ENCODE measurements around the gene DIP2B.

Gene DIP2B

DNA sequence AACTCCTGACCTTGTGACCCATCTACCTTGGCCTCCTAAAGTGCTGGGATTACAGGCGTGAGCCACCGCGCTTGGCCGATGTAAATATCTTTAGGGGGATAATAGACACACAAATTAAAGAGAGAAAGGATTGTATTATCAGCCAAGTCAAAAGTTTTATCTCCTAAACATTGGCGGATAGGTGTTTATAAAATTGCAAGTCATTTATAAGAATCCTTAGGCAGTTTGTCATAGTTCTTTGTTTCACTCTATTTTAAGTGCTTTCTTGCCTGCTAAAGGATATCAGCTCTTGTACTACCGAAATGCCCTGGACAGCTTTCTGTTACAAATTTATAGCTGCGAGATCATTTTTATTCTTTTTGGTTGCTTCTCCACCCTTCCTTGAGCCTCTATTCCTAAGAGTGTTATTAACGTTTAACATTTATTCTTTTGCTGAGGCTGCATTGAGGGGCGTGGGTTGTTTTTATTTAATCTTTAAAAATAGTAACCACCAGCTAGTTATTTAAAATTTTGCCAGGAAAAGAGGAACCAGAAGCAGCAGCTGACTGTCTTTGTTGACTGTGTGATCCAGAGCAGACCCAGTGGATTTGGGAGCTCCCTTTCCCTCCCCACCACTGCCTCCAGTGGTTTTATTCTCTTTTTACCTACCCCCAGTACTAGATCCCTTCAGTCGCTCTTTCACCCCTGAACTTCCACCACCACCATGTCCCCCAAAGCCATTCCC is 106.4 kb downstream of the DIP2B start:
- Mint-ChIP-seq H3K4me1 (ENCODE audit: low read depth) (peaks cover 59% of the 10 kb centered on the region), H3K27ac (peak overlapping the region; percentile 79), H3K36me3 (ENCODE audit: low read depth) (peaks cover 16% of the 10 kb centered on the region), H3K27me3 (no peaks in the 10 kb centered on the region), H3K9me3 (no peaks in the 10 kb centered on the region), H3K4me3 (peak overlapping the region; percentile 48)
- intact Hi-C loops (cut with micrococcal nuclease) = no loop called here

DNA sequence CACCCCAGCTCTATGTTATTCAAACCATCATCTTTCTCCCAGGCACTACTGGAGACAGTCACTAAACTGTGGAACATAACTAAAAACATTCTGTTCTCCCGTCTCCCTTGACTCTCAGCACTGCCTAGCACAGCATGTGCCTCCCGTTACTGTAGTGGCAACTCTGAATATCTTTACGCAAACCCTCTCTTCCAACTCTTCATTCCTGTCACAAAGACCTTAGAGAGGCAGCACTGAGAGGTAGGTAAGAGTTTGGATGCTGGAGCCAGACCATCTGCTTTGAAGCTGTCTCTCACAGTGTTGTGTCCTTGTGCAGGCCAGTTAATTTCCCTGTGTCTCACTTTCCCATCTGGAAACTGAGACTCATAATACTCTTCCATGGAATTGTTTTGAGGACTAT is 108.1 kb downstream of the DIP2B start:
- Mint-ChIP-seq H3K36me3 (ENCODE audit: low read depth) (peaks cover 9% of the 10 kb centered on the region), H3K27ac (no peak overlapping the region), H3K4me3 (no peak overlapping the region), H3K27me3 (no peaks in the 10 kb centered on the region), H3K9me3 (no peaks in the 10 kb centered on the region), H3K4me1 (ENCODE audit: low read depth) (peaks cover 50% of the 10 kb centered on the region)
- intact Hi-C loops (cut with micrococcal nuclease) = no loop called here

DNA sequence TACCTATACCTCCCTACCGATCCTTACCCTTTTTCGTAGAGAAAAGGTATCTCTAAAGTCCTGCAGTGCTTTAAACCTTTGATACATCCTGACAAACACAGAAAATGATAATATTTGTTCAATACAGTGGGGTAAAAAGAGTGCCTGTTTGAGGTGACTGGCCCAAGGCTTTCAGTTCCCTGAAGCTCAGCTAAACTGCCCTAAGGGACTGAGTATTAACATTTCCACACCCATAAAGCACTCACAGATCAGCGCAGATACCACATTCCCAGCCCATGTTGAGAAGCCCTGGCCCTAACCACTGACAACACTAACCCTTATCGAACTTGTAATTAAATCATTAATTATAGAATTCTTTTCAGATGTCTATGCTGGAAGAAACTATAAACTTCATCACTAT is 108.7 kb downstream of the DIP2B start:
- H3K36me3 Mint-ChIP-seq (ENCODE audit: low read depth) = peaks cover 14% of the 10 kb centered on the region
- H3K4me1 Mint-ChIP-seq (ENCODE audit: low read depth) = peaks cover 54% of the 10 kb centered on the region
- no peak overlapping the region for H3K27ac Mint-ChIP-seq
- no peaks in the 10 kb centered on the region for H3K27me3 Mint-ChIP-seq
- intact Hi-C loops (cut with micrococcal nuclease) = no loop called here
- no peak overlapping the region for H3K4me3 Mint-ChIP-seq
- no peaks in the 10 kb centered on the region for H3K9me3 Mint-ChIP-seq

DNA sequence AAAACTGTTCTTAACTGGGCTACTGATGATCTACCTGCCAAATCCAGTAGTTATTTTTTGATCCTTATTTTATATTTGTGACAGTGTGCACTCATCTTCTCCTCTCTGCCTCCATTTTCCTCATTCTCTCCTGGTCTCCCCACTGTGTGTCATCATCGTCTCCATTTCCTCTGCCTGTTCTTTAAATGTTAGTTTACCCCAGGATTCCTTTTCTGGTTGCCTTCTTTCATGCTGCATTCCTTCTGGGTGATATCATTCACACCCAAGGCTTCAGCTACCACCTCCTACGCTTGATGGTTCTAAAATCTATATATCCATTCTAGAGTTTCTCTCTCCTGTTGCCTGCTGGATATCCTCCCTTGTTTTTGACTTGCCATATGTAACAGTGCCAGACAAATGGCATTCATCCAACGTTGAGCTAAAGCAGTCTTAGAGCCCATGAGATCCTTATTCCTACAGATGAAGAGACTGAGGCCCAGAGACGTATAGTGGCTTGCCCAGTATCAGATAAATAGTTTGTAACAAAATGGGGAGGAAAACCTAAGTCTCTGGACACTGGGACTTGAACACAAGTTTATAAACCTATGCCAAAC is 109.5 kb downstream of the DIP2B start:
- Mint-ChIP-seq H3K4me3 (no peak overlapping the region), H3K36me3 (ENCODE audit: low read depth) (peaks cover 14% of the 10 kb centered on the region), H3K27ac (no peak overlapping the region), H3K27me3 (no peaks in the 10 kb centered on the region), H3K9me3 (no peaks in the 10 kb centered on the region), H3K4me1 (ENCODE audit: low read depth) (peaks cover 54% of the 10 kb centered on the region)
- intact Hi-C loops (cut with micrococcal nuclease) = no loop called here

DNA sequence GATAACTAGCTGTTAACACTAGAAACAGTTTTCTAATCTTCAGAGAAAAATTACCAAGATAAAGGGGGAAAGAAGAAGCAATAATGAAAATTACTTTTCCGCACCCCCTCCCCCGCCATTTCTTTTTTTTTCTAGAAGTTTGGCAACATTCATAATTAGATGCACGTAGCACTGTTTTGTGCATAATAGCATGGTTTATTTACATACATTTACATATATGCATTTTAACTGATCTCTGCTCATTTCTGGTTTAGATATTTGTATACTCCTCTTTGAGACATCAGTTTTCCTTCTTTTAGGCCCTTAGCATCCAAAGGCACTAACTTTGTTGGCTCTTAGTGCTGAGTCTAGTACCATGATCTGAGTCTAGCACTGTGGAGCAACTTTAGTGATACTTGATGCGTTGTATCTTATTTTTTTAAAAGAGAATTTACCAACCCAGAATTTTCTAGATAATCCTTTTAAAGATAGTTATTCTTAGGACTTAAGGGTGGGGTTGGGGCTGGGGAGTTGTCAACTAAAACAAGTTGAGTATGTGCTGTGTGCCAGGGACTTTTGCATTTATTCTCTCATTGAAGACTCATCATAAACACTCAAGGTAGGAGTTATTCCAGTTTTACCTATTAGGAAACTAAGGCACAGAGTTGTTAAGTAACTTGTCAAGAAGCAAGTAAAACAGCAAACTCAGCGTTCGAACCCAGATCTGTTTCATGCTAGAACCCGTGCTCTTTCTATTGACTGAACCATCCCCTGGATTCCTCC is 110.5 kb downstream of the DIP2B start:
- Mint-ChIP-seq H3K4me1 (ENCODE audit: low read depth) (peaks cover 48% of the 10 kb centered on the region), H3K27ac (no peak overlapping the region)

DNA sequence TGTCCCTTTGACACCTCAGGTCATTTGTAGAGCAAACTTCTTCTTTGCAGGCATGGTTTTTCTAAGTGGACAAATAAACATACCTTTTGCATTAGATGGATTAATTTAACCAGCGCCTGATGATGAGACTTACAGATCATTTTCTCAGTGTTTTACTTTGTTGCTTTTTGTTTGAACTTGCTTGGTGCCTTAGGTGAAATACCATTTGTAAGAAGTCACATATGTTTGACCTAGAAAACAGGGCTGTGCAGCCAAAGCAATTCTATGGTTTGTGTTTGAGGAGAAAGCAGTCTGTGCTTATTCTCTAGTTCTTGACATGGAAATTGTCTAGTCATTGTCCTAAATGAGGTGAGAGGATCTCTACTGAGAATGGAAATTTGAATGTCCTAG is 111.1 kb downstream of the DIP2B start:
- H3K36me3 Mint-ChIP-seq (ENCODE audit: low read depth) = peaks cover 6% of the 10 kb centered on the region
- no peak overlapping the region for H3K27ac Mint-ChIP-seq
- H3K4me1 Mint-ChIP-seq (ENCODE audit: low read depth) = peaks cover 48% of the 10 kb centered on the region
- H3K27me3 Mint-ChIP-seq = no peaks in the 10 kb centered on the region
- intact Hi-C loops (cut with micrococcal nuclease) = no loop called here
- no peak overlapping the region for H3K4me3 Mint-ChIP-seq
- no peaks in the 10 kb centered on the region for H3K9me3 Mint-ChIP-seq

More for the DNA sequence above, 110.5 kb downstream of the DIP2B start:
- Mint-ChIP-seq H3K27me3 (no peaks in the 10 kb centered on the region), H3K4me3 (no peak overlapping the region), H3K9me3 (no peaks in the 10 kb centered on the region), H3K36me3 (ENCODE audit: low read depth) (peaks cover 6% of the 10 kb centered on the region)
- intact Hi-C loops (cut with micrococcal nuclease) = no loop called here

DNA sequence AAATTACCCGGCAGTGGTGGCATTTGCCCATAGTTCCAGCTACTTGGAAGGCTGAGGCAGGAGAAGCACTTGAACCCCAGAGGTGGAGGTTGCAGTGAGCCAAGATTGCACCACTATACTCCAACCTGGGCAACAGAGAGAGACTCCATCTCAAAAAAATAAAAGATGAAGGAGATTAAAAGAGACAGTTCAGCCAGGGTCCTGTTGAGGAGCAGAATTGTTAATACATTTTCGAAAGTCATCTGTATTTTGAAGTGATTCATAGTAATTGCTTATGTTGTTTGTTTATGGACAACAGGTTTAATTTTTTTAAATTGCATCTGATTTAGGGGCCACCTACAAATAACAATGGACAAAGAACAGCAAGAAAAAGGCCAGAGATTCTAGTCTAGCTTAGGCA is 112.9 kb downstream of the DIP2B start:
- Mint-ChIP-seq H3K27me3 (no peaks in the 10 kb centered on the region), H3K4me1 (ENCODE audit: low read depth) (peaks cover 47% of the 10 kb centered on the region)
- intact Hi-C loops (cut with micrococcal nuclease) = no loop called here

DNA sequence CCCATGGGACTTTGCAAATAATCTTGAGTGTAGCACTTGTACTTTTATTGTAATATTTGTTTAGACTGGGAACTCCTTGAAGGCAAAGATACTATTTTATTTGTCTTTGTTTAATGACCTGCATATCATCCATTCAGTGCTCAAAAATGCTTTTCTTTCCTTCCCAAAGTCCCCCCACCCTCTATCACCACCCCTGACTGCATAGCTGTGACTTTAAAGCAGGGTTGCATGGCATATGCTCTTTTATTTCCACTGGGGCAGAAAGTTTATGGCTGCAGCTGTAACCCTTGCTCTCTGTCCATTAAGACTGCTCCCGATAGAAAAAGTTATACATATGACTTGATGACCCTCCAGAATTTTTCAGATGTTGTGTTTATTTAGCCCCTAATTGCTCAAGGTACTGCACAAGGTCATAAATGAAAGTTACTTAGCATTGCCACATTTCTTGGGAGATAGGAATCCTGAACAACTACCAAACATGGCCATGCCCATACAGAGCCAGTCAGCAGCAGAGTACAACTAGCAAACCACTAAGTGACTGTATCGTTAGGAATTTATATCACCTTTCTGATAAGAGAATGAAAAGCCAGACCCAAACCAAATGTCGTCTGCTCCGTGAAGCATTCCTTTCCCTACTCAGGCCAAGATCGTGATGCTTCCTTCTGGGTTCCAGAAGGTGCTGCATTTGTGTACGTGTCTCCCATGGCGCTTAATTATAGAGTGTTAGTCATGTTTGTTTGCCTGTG is 114.3 kb downstream of the DIP2B start:
- Mint-ChIP-seq H3K27me3 (no peaks in the 10 kb centered on the region), H3K4me3 (no peak overlapping the region), H3K4me1 (ENCODE audit: low read depth) (peaks cover 50% of the 10 kb centered on the region), H3K9me3 (no peaks in the 10 kb centered on the region), H3K36me3 (ENCODE audit: low read depth) (peaks cover 6% of the 10 kb centered on the region), H3K27ac (no peak overlapping the region)
- intact Hi-C loops (cut with micrococcal nuclease) = no loop called here

More for the DNA sequence above, 112.9 kb downstream of the DIP2B start:
- H3K9me3 Mint-ChIP-seq = no peaks in the 10 kb centered on the region
- no peak overlapping the region for H3K27ac Mint-ChIP-seq
- peaks cover 6% of the 10 kb centered on the region for H3K36me3 Mint-ChIP-seq (ENCODE audit: low read depth)
- no peak overlapping the region for H3K4me3 Mint-ChIP-seq

DNA sequence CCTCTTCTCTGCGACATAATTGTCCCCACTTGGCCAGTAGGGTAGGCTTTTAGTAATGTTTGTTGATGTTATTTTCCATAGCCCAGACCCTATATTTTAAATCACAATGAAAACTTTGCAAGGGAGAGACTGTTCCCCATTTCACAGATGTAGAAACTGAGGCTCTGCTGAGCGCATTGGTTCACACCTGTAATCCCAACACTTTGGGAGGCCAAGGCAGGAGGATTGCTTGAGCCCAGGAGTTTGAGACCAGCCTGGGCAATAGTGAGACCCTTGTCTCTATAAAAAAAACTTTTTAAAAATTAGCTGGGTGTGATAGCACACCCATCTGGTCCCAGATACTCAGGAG is 114.8 kb downstream of the DIP2B start:
- Mint-ChIP-seq H3K27ac (no peak overlapping the region), H3K4me1 (ENCODE audit: low read depth) (peaks cover 55% of the 10 kb centered on the region), H3K36me3 (ENCODE audit: low read depth) (peaks cover 11% of the 10 kb centered on the region), H3K4me3 (no peak overlapping the region), H3K27me3 (no peaks in the 10 kb centered on the region), H3K9me3 (no peaks in the 10 kb centered on the region)
- intact Hi-C loops (cut with micrococcal nuclease) = no loop called here

DNA sequence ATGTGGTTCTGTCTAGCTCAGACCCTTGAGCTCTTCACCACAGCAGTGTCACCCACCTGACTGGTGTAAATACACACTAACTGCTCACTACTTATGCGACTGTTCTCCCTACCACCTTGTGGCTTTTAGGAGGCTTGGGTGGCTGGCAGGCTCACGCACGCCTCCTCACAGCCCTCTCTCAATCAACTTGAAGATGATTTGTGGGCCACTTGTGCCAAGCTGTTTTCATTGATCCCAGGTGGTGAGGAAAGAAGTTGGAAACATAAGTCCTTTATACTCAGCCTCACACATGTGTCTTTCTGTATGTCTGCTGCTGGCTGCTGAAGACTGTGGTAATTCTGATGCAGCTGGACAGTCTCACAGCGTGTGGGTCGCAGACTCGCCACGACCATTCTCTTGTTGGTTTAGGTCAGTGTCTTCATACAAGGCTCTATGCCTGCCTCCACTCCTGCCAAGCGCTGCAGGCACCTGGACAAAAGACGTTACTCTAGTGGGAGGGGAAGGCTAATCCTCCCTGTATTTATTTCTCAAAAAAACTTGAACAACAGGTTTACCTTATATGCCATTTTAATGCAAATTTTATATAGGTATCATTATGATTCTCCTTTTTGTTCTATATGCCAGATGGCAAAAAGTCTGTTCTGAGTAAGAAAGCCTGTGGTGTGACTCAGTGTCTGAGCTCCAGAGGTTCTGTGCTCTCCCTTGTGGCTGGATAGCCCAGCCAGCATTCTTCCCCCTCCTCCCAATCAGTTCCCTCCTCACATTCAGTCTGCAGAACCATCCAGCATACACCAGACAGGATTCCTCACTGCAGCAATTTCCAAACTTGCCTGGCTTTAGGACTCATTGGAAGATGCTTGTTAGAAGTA is 115.6 kb downstream of the DIP2B start:
- Mint-ChIP-seq H3K4me3 (no peak overlapping the region), H3K36me3 (ENCODE audit: low read depth) (peaks cover 14% of the 10 kb centered on the region), H3K27me3 (no peaks in the 10 kb centered on the region), H3K27ac (no peak overlapping the region), H3K4me1 (ENCODE audit: low read depth) (peaks cover 59% of the 10 kb centered on the region), H3K9me3 (no peaks in the 10 kb centered on the region)
- intact Hi-C loops (cut with micrococcal nuclease) = no loop called here

DNA sequence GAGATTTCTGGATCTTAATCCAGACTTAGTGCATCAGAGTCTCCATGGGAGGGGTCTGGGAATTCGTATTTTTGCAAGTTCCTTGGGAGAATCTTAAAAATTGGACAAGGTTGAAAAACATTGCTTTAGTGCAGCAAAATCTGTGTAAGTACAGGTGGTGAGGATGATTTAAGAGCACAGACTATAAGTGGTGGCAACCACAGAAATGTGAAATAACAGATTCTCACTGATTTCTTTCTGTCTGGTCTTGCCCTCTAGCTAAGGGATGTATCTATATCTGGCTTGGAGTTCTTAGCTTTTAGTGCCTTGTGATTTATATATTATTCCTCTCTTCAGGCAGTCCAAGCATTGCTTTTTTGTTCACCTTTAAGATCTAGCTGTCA is 116.2 kb downstream of the DIP2B start:
- intact Hi-C loops (cut with micrococcal nuclease) = no loop called here
- Mint-ChIP-seq H3K4me1 (ENCODE audit: low read depth) (peaks cover 58% of the 10 kb centered on the region), H3K27me3 (no peaks in the 10 kb centered on the region), H3K36me3 (ENCODE audit: low read depth) (peaks cover 14% of the 10 kb centered on the region), H3K27ac (peak overlapping the region; percentile 71), H3K4me3 (no peak overlapping the region), H3K9me3 (no peaks in the 10 kb centered on the region)

DNA sequence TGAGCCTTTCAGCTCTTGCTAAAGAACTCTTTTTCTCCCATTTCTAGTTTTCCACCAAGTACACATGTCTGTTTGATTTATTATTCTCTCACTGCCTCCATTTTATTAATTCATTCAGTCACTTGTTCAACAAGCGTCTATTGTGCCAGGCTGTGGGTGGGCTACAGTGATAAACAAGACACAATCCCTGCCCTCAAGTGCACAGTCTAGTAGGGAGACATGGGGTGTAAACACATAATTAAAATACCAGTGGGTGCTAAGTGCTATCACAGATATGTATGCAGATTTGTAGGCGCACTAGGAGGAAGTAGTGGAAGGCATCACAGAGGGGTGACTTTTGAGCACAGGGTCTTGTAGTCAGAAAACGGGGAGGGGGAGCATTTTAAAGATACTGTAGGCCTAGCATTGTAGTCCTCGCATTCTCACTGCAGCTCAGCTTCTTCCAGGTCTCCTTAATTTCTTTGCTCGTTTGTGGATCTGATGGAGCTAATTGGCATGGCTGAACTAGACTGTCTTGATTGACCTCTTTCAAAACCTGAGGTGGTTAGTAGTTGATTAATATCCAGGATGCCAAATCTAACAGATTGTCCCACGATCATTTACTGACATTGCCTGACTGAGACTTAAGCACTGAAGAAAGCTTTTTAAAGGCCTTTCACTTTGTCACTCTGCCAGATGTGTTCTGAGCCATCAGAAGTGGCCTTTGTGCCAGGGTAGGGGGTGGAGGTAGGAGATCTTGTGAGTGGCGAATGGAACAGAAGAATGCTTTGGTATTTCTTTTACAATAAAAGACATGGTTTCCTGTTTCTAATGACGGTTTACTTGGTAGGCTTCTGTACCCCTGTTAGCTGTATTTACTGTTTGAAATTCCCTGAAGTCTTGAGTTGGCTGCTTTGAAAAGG is 116.9 kb downstream of the DIP2B start:
- no peaks in the 10 kb centered on the region for H3K27me3 Mint-ChIP-seq
- no peak overlapping the region for H3K4me3 Mint-ChIP-seq
- no peaks in the 10 kb centered on the region for H3K9me3 Mint-ChIP-seq
- peaks cover 57% of the 10 kb centered on the region for H3K4me1 Mint-ChIP-seq (ENCODE audit: low read depth)
- peaks cover 14% of the 10 kb centered on the region for H3K36me3 Mint-ChIP-seq (ENCODE audit: low read depth)
- intact Hi-C loops (cut with micrococcal nuclease) = no loop called here
- H3K27ac Mint-ChIP-seq = peak overlapping the region; percentile 71

Measured in dendritic cell treated with granulocyte-macrophage colony-stimulating factor and Interleukin-4, amounts not matched to agents 40 ng/mL and 50 ng/mL, for 4 days (primary cell).